Suprapubic skin (tissue), 4 donors: ENCODE data around the gene SYNM.

Source experiments
- CTCF ChIP-seq, 2 donors: fragments of 200-600 bp in 1 of 2; fragments of 450-650 bp in 1 of 2; sonication (generic) in 1 of 2; IDR thresholded peaks; one replicate each; pipeline ENCODE4 v1.5.1; 2016 to 2019; ENCODE audit warnings: antibody characterized with exemption in 2 of 2, mild to moderate bottlenecking in 1 of 2, moderate library complexity in 1 of 2
- POLR2A ChIP-seq, 2 donors: fragments of 450-650 bp; IDR thresholded peaks; one replicate each; pipeline ENCODE4 v1.6.1; 2017; ENCODE audit warnings: antibody characterized with exemption in 2 of 2, mild to moderate bottlenecking in 2 of 2, moderate library complexity in 2 of 2
- POLR2AphosphoS5 ChIP-seq, 3 donors: sonication (generic); formaldehyde crosslinking; IDR thresholded peaks; one replicate each; pipeline ENCODE4 v1.6.1; 2017; ENCODE audit warnings: antibody characterized with exemption in 3 of 3

- TF ChIP-seq POLR2A (IDR thresholded peaks at IDR 0.05) (no peak), CTCF (IDR thresholded peaks at IDR 0.05) (no peak), POLR2AphosphoS5 (IDR thresholded peaks at IDR 0.05) (no peak)
Observed at GRCh38 chr15:99169769-99170311, 65.0 kb downstream of the SYNM start.
